ENCODE results near the gene CHTOP.

GRCh38 chr1:153627715-153628626, 5.9 kb upstream of the CHTOP start, which contains the start of gene S100A1:
- no peak for TF ChIP-seq GATA2 (IDR thresholded peaks at IDR 0.05; ENCODE audit: low read depth, low read length)
- TF ChIP-seq GATA3 (IDR thresholded peaks at IDR 0.05; ENCODE audit: low read depth, low read length) = no peak
